BJ (cell line): ENCODE measurements around the gene ELFN2. TPM values are rescaled to one million over a fixed set of nuclear protein-coding genes. Genes with fewer than 3 reads are reported as not detected.

Experiments used
- CTCF ChIA-PET: fragments of 350-600 bp; formaldehyde crosslinking; extraction: SDS; loops from one replicate; lab custom pipeline; 2021; ENCODE audit warnings: antibody characterized with exemption, inconsistent platforms; lab: Yijun Ruan, JAX
- POLR2A ChIA-PET: fragments of 300-600 bp; sonication (Branson Sonifier 250); formaldehyde crosslinking; extraction: SDS; loops from one replicate; lab custom pipeline; 2021; ENCODE audit warnings: antibody characterized with exemption; lab: Charles Lee
- DNase-seq: peaks from one replicate; pipeline ENCODE4 v3.0.0-alpha.2; 2011; ENCODE audit warnings: low read depth
- H3K27me3 ChIP-seq: 2 replicates; pipeline ENCODE4 v1.6.0; 2011; ENCODE audit warnings: low read length; ENCODE audit not compliant: control insufficient read depth, insufficient read depth
- H3K36me3 ChIP-seq: 2 replicates; pipeline ENCODE4 v1.5.1; 2011; ENCODE audit warnings: low read length; ENCODE audit not compliant: control insufficient read depth, insufficient read depth
- H3K4me3 ChIP-seq: 2 replicates; pipeline ENCODE4 v1.5.1; 2011; ENCODE audit warnings: low read depth, mild to moderate bottlenecking, control low read depth, low read length
- polyA plus RNA-seq: library from polyadenylated mRNA; depleted of rRNA; stranded (reverse); fragments of >200 nt; gene quantifications from 2 replicates; pipeline ENCODE4 v1.2.3, GENCODE V29; 2011
- TF ChIP-seq, protein P1 (sequence below): IDR thresholded peaks from 2 replicates; pipeline ENCODE4 v1.5.1; 2011; ENCODE audit warnings: low read depth, mild to moderate bottlenecking, control low read depth, inconsistent platforms, low read length, moderate library complexity; ENCODE audit not compliant: insufficient read depth

ELFN2 gene
- polyA plus RNA-seq, 1 experiment, result 0.34 TPM

- POLR2A ChIA-PET, result no interaction called here
- DNase-seq, result no peak
- TF ChIP-seq, protein P1, sequence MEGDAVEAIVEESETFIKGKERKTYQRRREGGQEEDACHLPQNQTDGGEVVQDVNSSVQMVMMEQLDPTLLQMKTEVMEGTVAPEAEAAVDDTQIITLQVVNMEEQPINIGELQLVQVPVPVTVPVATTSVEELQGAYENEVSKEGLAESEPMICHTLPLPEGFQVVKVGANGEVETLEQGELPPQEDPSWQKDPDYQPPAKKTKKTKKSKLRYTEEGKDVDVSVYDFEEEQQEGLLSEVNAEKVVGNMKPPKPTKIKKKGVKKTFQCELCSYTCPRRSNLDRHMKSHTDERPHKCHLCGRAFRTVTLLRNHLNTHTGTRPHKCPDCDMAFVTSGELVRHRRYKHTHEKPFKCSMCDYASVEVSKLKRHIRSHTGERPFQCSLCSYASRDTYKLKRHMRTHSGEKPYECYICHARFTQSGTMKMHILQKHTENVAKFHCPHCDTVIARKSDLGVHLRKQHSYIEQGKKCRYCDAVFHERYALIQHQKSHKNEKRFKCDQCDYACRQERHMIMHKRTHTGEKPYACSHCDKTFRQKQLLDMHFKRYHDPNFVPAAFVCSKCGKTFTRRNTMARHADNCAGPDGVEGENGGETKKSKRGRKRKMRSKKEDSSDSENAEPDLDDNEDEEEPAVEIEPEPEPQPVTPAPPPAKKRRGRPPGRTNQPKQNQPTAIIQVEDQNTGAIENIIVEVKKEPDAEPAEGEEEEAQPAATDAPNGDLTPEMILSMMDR, result no peak
- peaks cover 2% of the 10 kb centered on the region; the same call in 1 of the 2 replicates for H3K27me3 ChIP-seq
- H3K36me3 ChIP-seq, result no peaks in the 10 kb centered on the region
- CTCF ChIA-PET, result no interaction called here
- H3K4me3 ChIP-seq, result no peak overlapping the region
Measured at GRCh38 chr22:37366601-37367000, 60.7 kb downstream of the ELFN2 start.

- peaks cover 2% of the 10 kb centered on the region; the same call in 1 of the 2 replicates for H3K27me3 ChIP-seq
- TF ChIP-seq, protein P1, result no peak
- no peaks in the 10 kb centered on the region for H3K36me3 ChIP-seq
- CTCF ChIA-PET, result no interaction called here
- DNase-seq, result no peak
- POLR2A ChIA-PET, result no interaction called here
- H3K4me3 ChIP-seq, result no peak overlapping the region
Measured at GRCh38 chr22:37365950-37366349, 61.3 kb downstream of the ELFN2 start.

DNA sequence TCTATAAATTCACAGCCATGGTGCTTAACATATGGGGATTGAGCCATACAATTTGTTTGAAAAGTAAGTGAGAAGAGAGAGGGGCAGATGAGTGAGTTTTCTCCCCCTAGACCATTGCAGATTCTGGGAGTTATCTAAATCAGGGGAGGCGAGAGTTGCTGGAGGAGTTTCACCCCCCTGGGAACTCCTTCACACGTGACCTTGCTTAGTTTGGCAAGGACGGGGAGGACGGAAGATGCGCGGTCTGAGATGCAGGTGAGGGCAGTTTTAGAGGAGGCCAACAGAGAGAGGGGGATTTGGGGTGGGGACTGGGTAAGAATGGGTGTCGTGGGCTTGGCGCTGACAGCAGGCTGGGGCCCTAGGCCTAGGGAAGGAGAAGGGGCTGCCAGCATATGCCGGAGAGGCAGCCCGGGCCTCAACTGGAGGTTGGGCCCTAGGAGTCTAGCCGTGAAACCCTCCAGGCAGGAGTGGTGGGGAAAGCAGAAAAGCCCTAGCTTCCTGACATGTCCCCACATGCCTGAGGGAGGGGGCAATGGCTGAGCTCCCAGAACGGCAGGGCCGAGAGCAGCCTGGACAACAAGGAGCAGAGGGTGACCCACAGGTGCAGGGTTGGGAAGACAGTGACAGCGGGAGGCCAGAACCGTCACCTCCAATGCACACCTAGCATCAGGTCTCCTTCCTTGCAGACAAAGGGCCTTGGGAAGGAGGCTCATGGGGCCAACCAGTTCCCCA lies 63.9 kb downstream of the ELFN2 start:
- POLR2A ChIA-PET, result no interaction called here
- CTCF ChIA-PET, result no interaction called here
- TF ChIP-seq, protein P1, result no peak
- Histone ChIP-seq H3K36me3 (no peaks in the 10 kb centered on the region), H3K4me3 (no peak overlapping the region), H3K27me3 (peaks cover 2% of the 10 kb centered on the region; the same call in 1 of the 2 replicates)
- no peak for DNase-seq

DNA sequence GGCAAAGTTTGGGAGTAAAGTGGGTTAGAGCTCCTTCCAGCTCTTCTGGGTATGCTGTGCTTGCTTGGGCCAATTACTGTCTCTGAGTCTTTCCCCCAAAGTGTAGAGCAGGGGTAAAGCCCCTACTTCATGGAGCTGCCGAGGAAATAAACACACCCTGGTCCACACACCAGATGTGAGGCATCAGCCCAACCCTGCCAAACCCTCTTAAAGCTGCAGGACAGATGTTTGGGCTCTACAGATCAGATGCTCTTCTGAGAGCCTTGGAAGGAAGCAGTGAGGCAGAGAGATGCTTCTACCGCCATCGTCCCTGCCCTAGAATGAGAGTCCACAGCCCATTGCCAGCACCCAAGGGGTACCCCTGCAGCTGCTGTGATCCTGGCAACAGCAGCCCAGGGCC lies 64.7 kb downstream of the ELFN2 start:
- CTCF ChIA-PET, result no interaction called here
- TF ChIP-seq, protein P1, result no peak
- POLR2A ChIA-PET, result no interaction called here

GRCh38 chr22:37358917-37359316 lies 68.4 kb downstream of the ELFN2 start:
- H3K4me3 ChIP-seq, result no peak overlapping the region
- peaks cover 5% of the 10 kb centered on the region for H3K27me3 ChIP-seq
- no peak for DNase-seq
- ChIA-PET POLR2A (no interaction called here), CTCF (interaction anchor here (1.0 to 2.0 kb wide), 2 partner anchors 12 to 19 kb away, joined by 3 to 6 read pairs; no protein-coding TSS in a partner anchor)
- TF ChIP-seq, protein P1, result no peak
- H3K36me3 ChIP-seq, result no peaks in the 10 kb centered on the region

More for the DNA sequence above, 64.7 kb downstream of the ELFN2 start:
- no peaks in the 10 kb centered on the region for H3K36me3 ChIP-seq
- no peak overlapping the region for H3K4me3 ChIP-seq
- H3K27me3 ChIP-seq, result peaks cover 2% of the 10 kb centered on the region; the same call in 1 of the 2 replicates
- DNase-seq, result no peak
